ENCODE measurements around the gene RASSF6. TPM values are rescaled to one million over a fixed set of nuclear protein-coding genes. Genes with fewer than 3 reads are reported as not detected.
A peak's percentile ranks its signal among the peaks of the same experiment; 100 is the strongest.

RASSF6 gene
- total and polyA plus RNA-seq, 5 donors, result not detected

DNA sequence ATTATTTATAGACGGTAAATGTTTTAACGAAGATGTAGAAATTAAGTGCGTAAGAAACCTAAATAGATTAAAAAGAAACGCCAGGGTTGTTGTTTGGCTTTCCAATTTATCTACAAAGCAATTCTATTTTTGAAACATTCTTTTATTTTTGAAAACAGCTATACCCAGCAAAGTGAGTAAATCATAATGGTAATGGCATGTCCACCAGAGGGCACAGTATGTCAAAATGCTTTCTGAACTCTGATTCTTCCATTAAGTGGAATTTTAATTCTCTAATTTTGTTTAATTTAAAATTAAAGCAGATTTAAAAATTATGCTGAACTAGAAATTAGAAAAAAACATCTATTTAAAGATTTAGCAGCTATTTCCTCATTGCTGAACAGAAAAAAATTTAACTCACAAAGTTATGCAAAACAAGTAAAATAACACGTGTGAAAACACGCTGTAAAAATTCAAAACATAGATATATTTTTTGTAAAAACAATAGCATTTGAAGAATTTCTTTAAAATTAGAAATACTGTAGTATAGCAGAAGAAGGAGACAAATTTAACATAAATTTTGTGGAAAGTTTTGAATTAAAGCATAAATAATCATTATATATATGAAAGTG, 26.5 kb downstream of the RASSF6 start:
- no peaks in the 10 kb centered on the region for H3K4me1 ChIP-seq (ENCODE audit: control insufficient read depth, insufficient read depth, low read length)
- 78% methylated on average over 6 of the region's 6 CpGs for WGBS
- no peaks in the 10 kb centered on the region for H3K27me3 ChIP-seq (ENCODE audit: control insufficient read depth, insufficient read depth)
- no peak overlapping the region for H3K4me3 ChIP-seq (ENCODE audit: low read length)
- intact Hi-C loops (cut with DNase I), result loop anchor here in 1 of 4 donors (10.0 kb wide), 1 partner anchor 541 kb away; no protein-coding TSS in a partner anchor
- no peak for DNase-seq
- no peak overlapping the region for H3K27ac ChIP-seq (ENCODE audit: low read length)
- ATAC-seq, result no peak
- no peaks in the 10 kb centered on the region for H3K9me3 ChIP-seq (ENCODE audit: control insufficient read depth, low read length)

- 48% methylated on average over 5 of the region's 5 CpGs for WGBS
- ATAC-seq (no peak), DNase-seq (no peak)
- intact Hi-C loops (cut with DNase I), result loop anchor here in 2 of 4 donors (10.0 kb wide), 1 partner anchor 545 kb away; no protein-coding TSS in a partner anchor
- no peak overlapping the region for H3K27ac ChIP-seq (ENCODE audit: low read length)
- no peaks in the 10 kb centered on the region for H3K27me3 ChIP-seq (ENCODE audit: control insufficient read depth, insufficient read depth)
- H3K4me3 ChIP-seq (ENCODE audit: low read length), result no peak overlapping the region
- H3K4me1 ChIP-seq (ENCODE audit: control insufficient read depth, insufficient read depth, low read length), result no peaks in the 10 kb centered on the region
- H3K9me3 ChIP-seq (ENCODE audit: control insufficient read depth, low read length), result no peaks in the 10 kb centered on the region
These were observed 30.1 kb downstream of the RASSF6 start for GRCh38 chr4:73589887-73590801.

DNA sequence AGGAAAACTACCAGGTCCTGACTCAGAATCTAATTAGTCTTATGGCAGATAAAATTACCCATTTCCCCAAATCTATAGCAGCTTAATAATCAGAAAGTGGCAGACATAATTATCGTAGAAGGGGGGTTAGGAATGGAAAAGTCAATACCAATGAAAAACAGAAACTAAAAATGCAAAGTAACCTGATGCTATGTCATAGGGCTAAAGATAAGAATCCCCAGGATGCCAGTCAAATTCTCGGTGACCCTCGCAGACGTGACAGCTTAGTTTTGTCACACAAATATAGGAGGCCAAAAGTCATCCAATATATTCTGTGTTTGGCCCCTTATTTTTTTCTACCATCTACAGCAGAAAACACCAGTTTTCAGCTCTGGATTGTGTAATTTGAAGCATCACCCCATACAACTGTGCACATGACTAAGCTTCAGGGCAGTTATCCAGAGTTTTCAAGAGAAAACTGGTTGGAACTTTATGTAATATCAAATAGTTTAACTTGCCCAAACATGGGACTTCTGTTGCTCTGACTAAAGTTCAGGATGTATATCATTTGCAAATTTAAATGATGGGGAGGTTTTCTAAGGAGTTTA, 30.9 kb downstream of the RASSF6 start:
- no peaks in the 10 kb centered on the region for H3K9me3 ChIP-seq (ENCODE audit: control insufficient read depth, low read length)
- no peak overlapping the region for H3K4me3 ChIP-seq (ENCODE audit: low read length)
- intact Hi-C loops (cut with DNase I), result loop anchor here in 1 of 4 donors (10.0 kb wide), 1 partner anchor 545 kb away; no protein-coding TSS in a partner anchor
- no peak overlapping the region for H3K27ac ChIP-seq (ENCODE audit: low read length)
- H3K4me1 ChIP-seq (ENCODE audit: control insufficient read depth, insufficient read depth, low read length), result no peaks in the 10 kb centered on the region
- DNase-seq (no peak), ATAC-seq (peak in 1 of 2 donors; percentile 63)
- no peaks in the 10 kb centered on the region for H3K27me3 ChIP-seq (ENCODE audit: control insufficient read depth, insufficient read depth)
- 59% methylated on average over 4 of the region's 4 CpGs for WGBS

DNA sequence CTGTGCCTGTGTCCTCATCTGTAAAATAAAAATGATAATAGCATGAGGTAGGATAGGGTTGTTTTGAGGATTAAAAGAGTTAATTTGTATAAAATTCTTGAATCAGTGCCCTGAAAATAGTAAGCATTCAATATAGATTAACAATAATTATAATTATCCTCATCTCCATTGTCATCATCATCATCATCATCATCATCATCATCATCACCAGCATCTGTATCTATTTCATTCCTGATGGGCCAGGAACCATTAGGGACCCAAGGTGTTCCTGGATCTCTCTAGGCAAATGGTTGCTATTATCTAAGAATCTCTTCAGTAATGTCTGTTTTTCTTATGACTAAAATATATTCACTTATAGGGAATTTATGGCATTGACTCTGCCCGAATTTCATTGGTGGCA, 31.6 kb downstream of the RASSF6 start:
- no peak for DNase-seq
- H3K27me3 ChIP-seq (ENCODE audit: control insufficient read depth, insufficient read depth), result no peaks in the 10 kb centered on the region
- H3K4me3 ChIP-seq (ENCODE audit: low read length), result no peak overlapping the region
- intact Hi-C loops (cut with DNase I), result loop anchor here in 1 of 4 donors (10.0 kb wide), 1 partner anchor 546 kb away; no protein-coding TSS in a partner anchor
- no peak for ATAC-seq
- H3K9me3 ChIP-seq (ENCODE audit: control insufficient read depth, low read length), result no peaks in the 10 kb centered on the region
- no peaks in the 10 kb centered on the region for H3K4me1 ChIP-seq (ENCODE audit: control insufficient read depth, insufficient read depth, low read length)
- H3K27ac ChIP-seq (ENCODE audit: low read length), result no peak overlapping the region
- WGBS, result 64% methylated on average over 1 of the region's 1 CpG

- Histone ChIP-seq H3K27me3 (ENCODE audit: control insufficient read depth, insufficient read depth) (no peaks in the 10 kb centered on the region), H3K4me1 (ENCODE audit: control insufficient read depth, insufficient read depth, low read length) (no peaks in the 10 kb centered on the region), H3K9me3 (ENCODE audit: control insufficient read depth, low read length) (no peaks in the 10 kb centered on the region), H3K27ac (ENCODE audit: low read length) (no peak overlapping the region), H3K4me3 (ENCODE audit: low read length) (no peak overlapping the region)
- ATAC-seq (no peak), DNase-seq (no peak)
- 65% methylated on average over 3 of the region's 3 CpGs for WGBS
- intact Hi-C loops (cut with DNase I), result loop anchor here in 1 of 4 donors (10.0 kb wide), 1 partner anchor 548 kb away; no protein-coding TSS in a partner anchor
These were observed 33.6 kb downstream of the RASSF6 start for GRCh38 chr4:73586666-73587065.

GRCh38 chr4:73586040-73586439, 34.2 kb downstream of the RASSF6 start:
- H3K9me3 ChIP-seq (ENCODE audit: control insufficient read depth, low read length), result no peaks in the 10 kb centered on the region
- H3K27me3 ChIP-seq (ENCODE audit: control insufficient read depth, insufficient read depth), result no peaks in the 10 kb centered on the region
- intact Hi-C loops (cut with DNase I), result loop anchor here in 1 of 4 donors (10.0 kb wide), 1 partner anchor 549 kb away; no protein-coding TSS in a partner anchor
- 89% methylated on average over 1 of the region's 1 CpG for WGBS
- ATAC-seq (no peak), DNase-seq (no peak)
- H3K4me3 ChIP-seq (ENCODE audit: low read length), result no peak overlapping the region
- H3K27ac ChIP-seq (ENCODE audit: low read length), result no peak overlapping the region
- H3K4me1 ChIP-seq (ENCODE audit: control insufficient read depth, insufficient read depth, low read length), result no peaks in the 10 kb centered on the region

DNA sequence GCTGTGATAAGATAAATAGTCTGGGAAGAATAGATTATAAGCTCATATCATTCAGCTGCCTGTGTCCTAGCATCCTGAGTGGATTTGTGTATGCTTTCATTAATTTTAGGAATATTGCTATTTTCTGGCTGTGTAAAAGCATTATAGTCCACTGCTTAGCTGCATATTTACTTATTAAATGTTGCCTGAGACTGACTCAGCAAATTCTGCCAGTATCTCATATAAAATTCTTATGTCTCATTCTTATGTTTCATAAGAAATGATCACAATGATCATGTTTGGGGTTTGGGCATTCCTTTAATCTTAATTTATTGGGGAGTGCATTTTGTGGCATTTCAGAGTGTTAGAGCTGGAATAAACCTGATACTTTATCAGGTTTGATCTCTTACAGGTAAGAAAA, 34.9 kb downstream of the RASSF6 start:
- Histone ChIP-seq H3K4me1 (ENCODE audit: control insufficient read depth, insufficient read depth, low read length) (no peaks in the 10 kb centered on the region), H3K9me3 (ENCODE audit: control insufficient read depth, low read length) (no peaks in the 10 kb centered on the region), H3K4me3 (ENCODE audit: low read length) (no peak overlapping the region), H3K27ac (ENCODE audit: low read length) (no peak overlapping the region), H3K27me3 (ENCODE audit: control insufficient read depth, insufficient read depth) (no peaks in the 10 kb centered on the region)
- no peak for ATAC-seq
- DNase-seq, result no peak
- intact Hi-C loops (cut with DNase I), result loop anchor here in 1 of 4 donors (10.0 kb wide), 1 partner anchor 549 kb away; no protein-coding TSS in a partner anchor

- no peaks in the 10 kb centered on the region for H3K27me3 ChIP-seq (ENCODE audit: control insufficient read depth, insufficient read depth)
- H3K4me3 ChIP-seq (ENCODE audit: low read length), result no peak overlapping the region
- 56% methylated on average over 2 of the region's 2 CpGs for WGBS
- no peaks in the 10 kb centered on the region for H3K4me1 ChIP-seq (ENCODE audit: control insufficient read depth, insufficient read depth, low read length)
- no peak overlapping the region for H3K27ac ChIP-seq (ENCODE audit: low read length)
- DNase-seq (no peak), ATAC-seq (no peak)
- intact Hi-C loops (cut with DNase I), result loop anchor here in 1 of 4 donors (10.0 kb wide), 1 partner anchor 551 kb away; no protein-coding TSS in a partner anchor
- H3K9me3 ChIP-seq (ENCODE audit: control insufficient read depth, low read length), result no peaks in the 10 kb centered on the region
These were observed 36.6 kb downstream of the RASSF6 start for GRCh38 chr4:73583666-73584065.

GRCh38 chr4:73577371-73577770, 42.9 kb downstream of the RASSF6 start:
- DNase-seq (no peak), ATAC-seq (no peak)
- Histone ChIP-seq H3K9me3 (ENCODE audit: control insufficient read depth, low read length) (no peaks in the 10 kb centered on the region), H3K27ac (ENCODE audit: low read length) (no peak overlapping the region), H3K4me1 (ENCODE audit: control insufficient read depth, insufficient read depth, low read length) (no peaks in the 10 kb centered on the region), H3K27me3 (ENCODE audit: control insufficient read depth, insufficient read depth) (no peaks in the 10 kb centered on the region), H3K4me3 (ENCODE audit: low read length) (no peak overlapping the region)
- intact Hi-C loops (cut with DNase I), result no loop called here

- no peaks in the 10 kb centered on the region for H3K27me3 ChIP-seq (ENCODE audit: control insufficient read depth, insufficient read depth)
- no peak for ATAC-seq
- intact Hi-C loops (cut with DNase I), result no loop called here
These were observed 43.9 kb downstream of the RASSF6 start for GRCh38 chr4:73576381-73576780.

GRCh38 chr4:73575660-73576059, 44.6 kb downstream of the RASSF6 start:
- H3K4me3 ChIP-seq (ENCODE audit: low read length), result no peak overlapping the region
- H3K9me3 ChIP-seq (ENCODE audit: control insufficient read depth, low read length), result no peaks in the 10 kb centered on the region
- H3K27me3 ChIP-seq (ENCODE audit: control insufficient read depth, insufficient read depth), result no peaks in the 10 kb centered on the region
- intact Hi-C loops (cut with DNase I), result no loop called here
- H3K4me1 ChIP-seq (ENCODE audit: control insufficient read depth, insufficient read depth, low read length), result no peaks in the 10 kb centered on the region
- DNase-seq (no peak), ATAC-seq (no peak)
- H3K27ac ChIP-seq (ENCODE audit: low read length), result no peak overlapping the region

More at GRCh38 chr4:73576381-73576780, 43.9 kb downstream of the RASSF6 start:
- no peaks in the 10 kb centered on the region for H3K4me1 ChIP-seq (ENCODE audit: control insufficient read depth, insufficient read depth, low read length)
- DNase-seq, result no peak
- H3K27ac ChIP-seq (ENCODE audit: low read length), result no peak overlapping the region
- no peaks in the 10 kb centered on the region for H3K9me3 ChIP-seq (ENCODE audit: control insufficient read depth, low read length)
- 67% methylated on average over 3 of the region's 3 CpGs for WGBS
- no peak overlapping the region for H3K4me3 ChIP-seq (ENCODE audit: low read length)

Data from right cardiac atrium (tissue), 5 donors.